OCI-M2 (cell line): ENCODE data around the gene ZNF292.
"Not testable (repeated sequence)": the region's sequence is repeated elsewhere in the genome, so short reads cannot be mapped to it uniquely, and the experiment has no call there.

Source experiments
- DNase-seq: peaks from one replicate; lab custom pipeline; 2025; ENCODE audit not compliant: unreplicated experiment; lab: John Stamatoyannopoulos, UW

Gene ZNF292

DNA sequence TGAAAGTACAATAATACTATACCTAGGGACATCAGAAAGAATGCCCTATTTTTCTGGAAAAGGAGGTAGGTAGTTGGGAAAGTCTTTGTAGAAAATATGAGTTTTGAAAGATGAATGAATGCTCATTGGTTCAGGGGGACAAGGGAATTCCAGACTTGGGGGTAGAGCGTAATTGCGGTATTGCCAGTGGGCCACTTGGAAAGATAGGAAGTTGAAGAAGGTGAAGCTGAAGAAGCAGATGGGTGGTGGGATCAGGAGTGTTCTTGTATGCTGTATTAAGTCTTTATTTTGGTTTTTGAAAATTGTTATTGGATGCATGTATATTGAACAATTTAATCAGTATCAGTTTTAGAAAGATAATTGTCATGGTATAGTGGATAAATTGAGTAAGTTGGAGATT lies 109.1 kb downstream of the ZNF292 start:
- DNase-seq, result no peak

DNA sequence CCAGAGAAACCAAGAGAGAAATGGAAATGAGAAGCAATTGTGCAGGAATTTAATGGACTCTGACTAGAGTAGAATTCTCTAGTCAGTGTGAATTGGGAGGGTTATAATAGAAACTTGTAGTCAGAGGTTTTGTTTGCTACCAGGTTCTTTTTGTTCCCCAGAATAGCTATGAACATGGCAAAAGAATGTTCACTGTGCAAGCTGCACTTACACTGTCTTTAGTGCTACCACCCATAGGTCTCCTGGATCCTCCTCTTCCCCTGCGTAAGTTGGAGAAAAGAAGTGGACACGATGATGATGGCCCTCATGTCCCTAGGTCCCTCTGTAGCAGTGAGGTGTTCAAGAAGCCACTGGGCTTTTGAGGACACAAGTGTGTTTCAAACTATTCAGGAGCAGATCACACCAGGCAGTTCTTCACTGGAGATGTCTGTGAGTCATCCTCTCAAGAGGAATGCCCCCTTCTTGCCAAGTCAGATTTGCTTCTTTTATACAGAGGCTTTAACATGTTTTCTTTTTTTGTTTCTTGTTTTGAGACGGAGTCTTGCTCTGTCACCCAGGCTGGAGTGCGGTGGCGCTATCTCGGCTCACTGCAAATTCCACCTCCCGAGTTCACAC lies 119.4 kb downstream of the ZNF292 start:
- DNase-seq, result no peak

DNA sequence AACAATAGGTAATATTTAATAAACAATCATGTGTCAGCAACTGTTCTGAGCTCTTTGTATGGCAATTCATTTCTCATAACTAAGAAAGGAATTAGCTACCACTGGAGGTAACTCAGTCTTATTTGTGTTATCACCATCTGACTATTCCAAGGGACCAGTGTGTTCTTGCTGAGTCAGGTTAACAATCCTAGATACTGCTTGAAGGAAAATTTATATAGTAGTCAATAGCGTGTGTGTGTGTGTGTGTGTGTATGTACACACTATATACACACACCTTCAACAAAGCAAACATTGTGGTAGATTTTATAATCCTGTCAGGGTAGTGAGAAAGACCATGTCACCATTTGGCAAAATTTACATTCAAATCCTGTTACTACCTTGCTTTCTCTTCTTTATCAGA lies 121.3 kb downstream of the ZNF292 start:
- no peak for DNase-seq

DNA sequence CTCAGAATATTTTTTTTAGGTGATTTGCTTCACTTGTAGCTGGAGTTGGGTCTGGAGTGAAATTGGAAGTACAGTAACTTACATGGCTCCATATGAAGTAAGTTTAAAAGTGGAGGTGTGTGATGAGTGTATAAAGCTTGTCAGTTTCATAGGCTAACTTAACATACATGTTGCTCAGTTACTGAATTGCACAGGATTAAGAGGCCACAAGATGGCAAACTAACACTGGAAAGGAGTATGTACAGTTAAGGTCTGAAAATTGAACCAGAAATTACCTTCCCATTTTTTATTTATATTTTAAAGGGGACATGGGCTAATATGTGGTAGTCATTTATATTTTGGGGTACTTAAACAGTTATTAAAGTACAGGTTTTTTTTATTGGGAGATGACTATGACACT lies 121.8 kb downstream of the ZNF292 start:
- no peak for DNase-seq

DNA sequence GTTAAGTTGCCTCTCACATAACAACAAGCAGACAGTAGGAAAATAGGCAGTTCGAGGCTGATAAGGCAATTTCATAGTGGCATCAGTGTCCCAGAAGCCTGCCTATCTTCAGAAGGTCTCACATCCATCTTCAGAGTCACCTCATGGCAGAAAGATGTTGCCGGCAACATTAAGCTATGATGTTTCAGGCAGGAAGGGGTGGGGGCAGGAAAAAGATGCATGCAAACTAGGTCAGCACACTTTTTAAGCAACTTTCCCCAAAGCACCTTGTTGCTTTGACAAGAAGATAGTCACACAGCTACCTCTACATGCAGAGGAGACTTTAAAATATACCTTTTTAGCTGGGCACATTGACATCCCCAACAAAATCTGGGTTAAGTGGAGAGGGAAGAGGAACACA lies 123.8 kb downstream of the ZNF292 start:
- DNase-seq, result no peak

DNA sequence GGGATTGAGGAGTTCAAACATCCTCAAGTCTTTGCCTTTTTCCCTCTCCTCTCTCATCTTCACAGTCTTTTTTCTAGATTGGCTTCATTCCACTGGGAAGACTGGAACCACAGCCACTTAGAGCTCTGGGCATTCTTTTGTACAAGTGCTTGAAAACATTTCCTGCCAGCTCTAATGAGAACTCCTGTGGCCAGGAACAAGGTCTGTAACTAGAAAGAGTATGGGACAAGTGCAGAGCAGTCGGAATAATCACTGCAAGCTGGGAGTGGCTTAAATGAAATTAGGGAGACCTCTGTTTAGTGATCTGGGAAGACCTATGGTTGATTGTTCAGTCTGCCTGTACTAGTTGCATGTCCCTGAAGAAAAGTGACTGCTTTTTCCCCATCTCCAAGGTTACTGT lies 126.1 kb downstream of the ZNF292 start:
- no peak for DNase-seq

DNA sequence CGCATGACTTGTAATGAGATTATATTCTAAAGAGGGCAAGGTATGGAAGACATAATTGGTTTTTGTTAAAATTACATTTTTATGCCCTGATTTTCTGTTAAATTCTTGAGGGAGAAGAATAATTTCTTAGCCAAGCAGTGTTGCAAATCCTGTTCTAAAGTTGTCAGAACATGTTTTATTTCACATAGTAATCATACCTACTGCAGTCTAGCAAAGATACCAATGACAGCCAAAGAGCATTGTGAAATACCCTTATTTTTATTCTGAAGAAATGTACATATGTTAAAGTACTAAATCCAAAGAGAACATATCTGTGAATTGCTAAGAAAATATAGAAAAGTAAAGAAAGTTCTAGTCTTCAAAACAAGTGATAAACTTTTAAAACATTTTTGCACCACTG lies 127.4 kb downstream of the ZNF292 start:
- DNase-seq, result no peak

DNA sequence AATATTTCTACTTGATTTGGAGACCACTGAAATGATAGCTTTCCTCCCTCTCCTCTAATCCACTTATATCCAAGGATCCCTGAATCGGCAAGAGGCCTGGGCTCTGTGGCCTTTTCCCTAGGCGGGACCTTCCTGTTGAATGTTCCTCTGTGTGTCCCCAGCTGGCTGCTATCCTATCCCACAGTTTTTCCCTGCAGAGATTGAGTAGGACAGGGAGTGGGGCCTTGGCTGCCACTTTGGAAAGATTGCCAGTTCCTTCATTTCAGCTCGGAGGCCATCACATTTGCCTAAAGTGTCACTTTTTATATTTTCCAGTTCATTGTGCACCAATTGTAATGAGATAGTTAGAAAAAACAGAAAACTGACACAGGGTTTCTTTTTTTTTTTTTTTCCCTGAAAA lies 128.1 kb downstream of the ZNF292 start:
- no peak for DNase-seq

DNA sequence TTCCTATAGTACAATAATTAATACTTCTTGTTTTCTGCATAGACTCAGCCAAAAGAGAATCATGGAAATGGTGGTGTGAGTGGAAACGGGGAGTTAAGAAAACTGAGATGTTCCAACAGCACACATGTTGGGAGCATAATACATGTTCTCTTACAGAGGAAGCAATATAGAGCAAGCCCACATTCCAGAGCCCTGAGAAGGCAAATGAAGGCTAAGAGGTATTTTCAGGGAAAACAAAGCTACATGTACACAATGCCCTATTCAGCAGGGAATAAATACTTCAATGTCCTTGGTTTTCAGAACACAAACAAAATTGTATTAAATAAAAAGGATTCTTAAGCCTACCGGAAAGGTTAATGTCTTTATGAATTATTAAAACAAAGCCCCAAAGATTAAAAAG lies 131.9 kb downstream of the ZNF292 start:
- DNase-seq, result no peak

DNA sequence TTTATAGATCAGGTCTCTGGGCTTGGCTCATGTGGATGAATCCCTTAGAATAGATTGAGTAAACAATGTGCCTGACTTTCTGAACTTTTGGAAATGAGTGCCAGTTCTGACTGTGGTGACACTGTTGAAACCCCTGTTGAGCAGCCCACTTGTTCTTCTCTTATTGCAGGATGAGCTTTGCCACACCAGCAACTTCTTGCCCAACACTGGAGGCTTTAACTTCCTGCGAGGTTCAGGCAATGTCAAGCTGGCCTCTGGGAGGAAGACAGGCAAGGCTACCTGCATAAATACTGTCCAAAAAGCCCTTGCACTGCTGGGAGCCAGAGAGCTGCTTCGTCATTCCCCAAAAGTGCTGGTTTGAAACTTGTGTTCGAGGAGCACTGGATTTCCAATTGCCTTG lies 134.2 kb downstream of the ZNF292 start:
- no peak for DNase-seq

DNA sequence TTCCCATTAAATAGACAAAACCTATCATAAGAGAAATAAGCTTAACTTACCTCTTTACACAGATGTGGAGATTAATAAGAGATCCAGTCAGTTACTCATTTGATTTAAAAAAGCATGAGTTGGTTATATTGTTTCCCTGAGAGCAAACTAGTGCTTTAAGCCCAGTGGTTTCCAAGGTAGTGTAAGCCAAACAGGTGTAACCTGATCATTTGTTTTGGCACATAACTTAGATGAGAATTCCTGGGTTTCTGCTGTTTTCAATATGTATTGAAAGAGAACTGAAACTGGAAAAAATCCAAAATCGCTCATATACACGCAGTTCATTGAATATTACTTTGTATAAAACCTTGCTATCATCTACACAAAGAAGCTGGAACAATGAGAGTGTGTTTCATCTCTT lies 136.5 kb downstream of the ZNF292 start:
- DNase-seq, result no peak

DNA sequence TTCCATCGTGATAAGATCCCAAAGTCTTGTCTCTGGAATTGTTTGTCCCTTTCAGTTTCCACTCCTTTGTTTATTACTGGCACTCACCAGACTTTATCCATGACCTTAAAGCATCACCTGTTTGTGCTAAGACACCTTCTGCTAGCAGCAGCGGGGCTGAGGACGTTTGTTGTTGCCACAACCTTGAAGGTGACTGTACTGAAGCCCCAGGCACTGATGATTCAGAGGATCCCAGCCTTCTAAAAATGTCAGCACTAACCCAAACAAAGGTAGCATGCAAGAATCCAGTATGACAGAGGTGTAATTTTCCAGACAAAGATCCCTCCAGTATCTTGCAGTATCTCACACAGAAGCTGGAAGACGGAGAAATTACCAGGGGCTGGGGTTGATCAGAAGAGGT lies 138.2 kb downstream of the ZNF292 start:
- DNase-seq, result no peak

DNA sequence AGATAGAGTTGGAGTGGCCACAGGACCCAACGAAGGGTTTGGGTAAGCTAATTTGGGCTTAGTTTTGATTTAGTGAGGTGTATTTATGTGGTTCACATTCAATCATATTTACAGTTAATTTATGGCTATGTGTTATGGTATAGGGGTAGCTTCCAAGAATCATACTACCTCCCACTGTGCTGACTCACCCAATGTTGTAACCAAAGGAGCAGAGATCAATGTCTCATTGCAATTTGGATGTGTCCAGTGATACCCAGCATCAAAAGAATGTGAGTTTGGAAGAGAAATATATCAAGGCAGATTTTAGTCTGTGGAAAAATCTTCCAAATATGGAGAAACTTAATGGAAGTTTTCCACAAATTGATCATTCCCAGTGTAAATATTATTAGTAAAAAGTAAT lies 141.8 kb downstream of the ZNF292 start:
- DNase-seq, result no peak

DNA sequence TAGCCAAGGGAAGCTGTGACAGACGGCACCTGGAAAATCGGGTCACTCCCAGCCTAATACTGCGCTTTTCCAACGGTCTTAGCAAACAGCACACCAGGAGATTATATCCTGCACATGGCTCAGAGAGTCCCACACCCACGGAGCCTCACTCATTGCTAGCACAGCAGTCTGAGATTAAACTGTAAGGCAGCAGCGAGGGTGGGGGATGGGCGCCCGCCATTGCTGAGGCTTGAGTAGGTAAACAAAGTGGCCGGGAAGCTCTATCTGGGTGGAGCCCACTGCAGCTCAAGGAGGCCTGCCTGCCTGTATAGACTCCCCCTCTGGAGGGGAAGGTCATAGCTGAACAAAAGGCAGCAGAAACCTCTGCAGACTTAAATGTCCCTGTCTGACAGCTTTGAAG lies 145.9 kb downstream of the ZNF292 start:
- DNase-seq, result not testable (repeated sequence)

DNA sequence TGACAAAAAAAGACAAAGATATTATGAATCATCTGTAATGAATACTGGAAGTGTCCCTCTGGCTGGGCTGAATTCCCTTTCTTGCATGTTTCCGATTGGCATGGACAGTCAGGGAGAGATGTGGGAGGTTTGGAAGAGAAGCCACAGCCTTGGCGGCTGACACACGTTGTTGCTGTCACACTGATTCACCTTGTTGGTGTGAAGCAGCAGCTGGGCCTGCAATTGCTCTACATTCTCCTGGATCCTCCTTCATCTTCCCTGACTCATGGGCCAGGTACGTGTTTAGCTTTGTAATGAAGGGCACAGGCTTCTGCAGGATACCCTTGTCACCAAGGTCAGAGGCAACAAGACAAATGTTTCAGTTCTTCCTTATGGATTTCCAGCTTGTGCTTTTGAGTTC lies 153.6 kb downstream of the ZNF292 start:
- no peak for DNase-seq

DNA sequence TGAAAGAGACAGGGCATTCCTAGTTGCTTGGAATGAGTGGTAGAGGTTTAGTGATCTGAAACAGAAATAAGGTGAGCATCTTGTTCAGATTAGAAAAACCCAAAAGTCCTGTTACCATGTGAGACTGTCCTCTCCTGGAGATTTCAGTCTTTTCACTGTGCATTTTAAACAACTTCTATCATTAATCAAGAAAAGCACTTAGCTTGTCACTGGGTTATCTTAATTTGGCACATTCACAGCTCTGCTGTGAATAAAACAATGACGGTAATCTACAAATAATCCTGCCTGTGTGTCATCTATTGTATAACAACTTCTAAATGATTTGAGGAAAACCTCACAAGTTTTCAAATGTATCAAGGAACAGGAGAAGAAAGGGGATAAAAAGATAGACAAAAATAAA lies 157.5 kb downstream of the ZNF292 start:
- no peak for DNase-seq
